GM19372 (cell line): ENCODE measurements around the gene NEK11.
"Not testable (repeated sequence)": the region's sequence is repeated elsewhere in the genome, so short reads cannot be mapped to it uniquely, and the experiment has no call there.

Experiments used
- ATAC-seq: cut with Tn5 transposase; IDR thresholded peaks from one replicate; pipeline ENCODE4 v1.9.1; 2021; ENCODE audit warnings: mild to moderate bottlenecking, low read depth, moderate library complexity; ENCODE audit not compliant: unreplicated experiment

The NEK11 gene

DNA sequence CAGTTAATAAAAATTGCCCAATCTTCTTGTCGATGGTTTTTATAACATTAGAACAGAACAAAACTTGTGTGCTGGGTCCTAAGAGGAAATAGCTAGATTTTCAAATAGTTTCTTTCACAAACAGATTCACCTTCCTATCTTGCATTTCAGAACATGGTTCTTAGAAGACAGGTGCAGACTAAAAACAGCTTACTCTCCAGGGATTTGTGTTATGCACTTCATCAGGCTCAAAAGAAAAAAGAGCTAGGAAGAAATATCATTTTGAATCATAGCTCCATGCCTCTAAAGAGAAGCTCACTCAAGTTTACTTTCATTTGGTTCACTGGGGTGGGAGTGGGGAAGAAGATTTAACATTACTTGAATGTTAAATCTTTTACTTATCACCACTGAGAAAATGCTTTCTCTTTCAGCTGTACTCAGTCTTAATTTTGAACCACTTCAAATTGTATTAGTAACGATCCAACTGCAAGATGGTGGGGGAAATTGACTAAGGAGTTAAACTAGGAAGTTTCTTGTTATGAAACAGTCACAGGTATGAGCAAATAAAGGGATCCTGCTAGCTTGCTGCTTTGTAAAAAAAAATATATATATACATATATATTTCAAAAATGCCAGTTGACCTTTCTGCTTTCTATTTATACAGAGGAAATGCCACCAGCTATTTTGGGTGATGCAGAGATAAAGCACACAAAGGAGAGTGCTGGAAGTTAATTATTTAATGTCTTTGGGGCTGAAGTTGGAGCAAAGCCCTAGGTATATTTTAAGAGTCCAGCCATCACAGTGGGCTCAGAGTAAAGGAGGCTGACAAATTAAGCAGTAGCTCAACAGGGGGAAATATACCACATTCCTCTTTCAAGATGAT, 326.6 kb downstream of the NEK11 start:
- ATAC-seq = no peak

- ATAC-seq = no peak
Measured at GRCh38 chr3:131353986-131354385, 327.3 kb downstream of the NEK11 start.

- ATAC-seq = no peak
Measured at GRCh38 chr3:131356006-131356595, 329.4 kb downstream of the NEK11 start.

DNA sequence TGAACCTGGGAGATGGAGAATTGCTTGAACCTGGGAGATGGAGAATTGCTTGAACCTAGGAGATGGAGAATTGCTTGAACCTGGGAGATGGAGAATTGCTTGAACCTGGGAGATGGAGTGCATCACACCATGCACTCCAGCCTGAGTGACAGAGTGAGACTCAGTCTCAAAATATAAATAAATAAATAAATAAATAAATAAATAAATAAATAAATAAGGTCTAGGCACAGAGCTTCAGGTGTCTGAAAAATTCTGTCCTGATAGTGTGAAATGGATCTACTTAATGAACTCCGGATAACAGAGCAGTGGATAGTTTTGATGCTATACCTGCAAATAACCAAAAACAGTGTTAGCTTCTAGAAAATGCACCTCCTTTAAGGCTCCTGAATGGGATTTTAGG, 330.6 kb downstream of the NEK11 start:
- no peak for ATAC-seq

GRCh38 chr3:131360191-131360755, 333.6 kb downstream of the NEK11 start:
- ATAC-seq = no peak

- ATAC-seq = not testable (repeated sequence)
Measured at GRCh38 chr3:131361066-131361463, 334.4 kb downstream of the NEK11 start.

GRCh38 chr3:131361464-131362421, 335.1 kb downstream of the NEK11 start:
- ATAC-seq = peak; percentile 90

DNA sequence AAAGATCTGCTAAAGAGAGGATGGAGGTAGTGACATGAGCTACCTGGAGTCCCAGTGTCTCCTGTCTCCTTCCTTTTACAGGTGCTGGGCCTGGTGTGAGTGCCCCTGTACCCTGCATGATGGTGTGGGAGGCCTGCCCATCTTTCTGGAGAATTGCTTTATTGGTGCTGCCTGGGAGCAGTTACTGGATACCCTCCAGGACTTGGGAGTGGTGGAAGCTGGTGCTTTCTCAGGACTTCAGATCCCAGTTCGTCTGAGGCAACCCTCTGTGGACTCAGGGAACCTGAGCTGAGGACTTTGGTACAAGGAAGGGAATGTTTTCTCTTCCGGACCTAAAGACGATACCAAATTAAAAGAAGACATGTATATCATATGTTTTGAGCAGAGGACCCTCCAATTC, 336.6 kb downstream of the NEK11 start:
- ATAC-seq = no peak

GRCh38 chr3:131370935-131371687, 344.4 kb downstream of the NEK11 start:
- ATAC-seq = no peak

DNA sequence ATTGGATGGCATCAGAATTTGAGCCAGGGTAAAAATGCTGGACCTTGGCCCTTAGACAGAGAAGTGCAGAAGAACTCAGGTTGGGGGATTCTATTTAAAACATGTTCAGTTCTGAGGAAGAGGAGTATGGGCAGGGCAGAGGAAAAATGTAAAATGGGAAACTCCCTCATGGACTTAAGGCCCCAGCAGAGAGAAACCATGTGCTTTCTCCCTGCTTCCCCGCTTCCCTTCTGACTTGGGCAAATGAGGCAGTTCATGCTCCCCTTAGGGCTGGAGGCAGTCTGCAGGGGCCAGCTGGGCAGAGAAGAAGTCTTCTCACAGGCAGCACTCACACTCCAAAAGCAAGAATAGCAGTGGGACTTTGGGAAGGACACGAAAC, 345.0 kb downstream of the NEK11 start:
- no peak for ATAC-seq

DNA sequence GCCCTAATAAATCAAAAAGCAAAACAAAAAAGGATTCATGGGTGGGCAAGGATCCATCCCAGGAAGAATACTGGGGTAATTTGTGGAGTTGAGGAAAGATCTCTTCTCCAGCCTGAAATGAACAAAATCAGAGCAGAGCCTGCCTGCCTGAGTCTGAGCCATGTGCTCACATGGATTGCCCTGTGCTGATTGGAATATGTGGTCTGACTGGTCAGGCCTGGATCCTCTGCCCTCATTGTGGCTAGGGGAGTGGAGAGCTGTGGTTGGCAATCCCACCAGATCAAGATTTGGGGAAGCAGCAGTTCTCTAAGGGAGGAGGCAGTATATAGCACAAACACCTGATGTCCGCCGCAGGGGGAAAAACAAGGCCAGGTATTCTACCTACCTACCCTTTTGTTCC, 348.1 kb downstream of the NEK11 start:
- no peak for ATAC-seq

DNA sequence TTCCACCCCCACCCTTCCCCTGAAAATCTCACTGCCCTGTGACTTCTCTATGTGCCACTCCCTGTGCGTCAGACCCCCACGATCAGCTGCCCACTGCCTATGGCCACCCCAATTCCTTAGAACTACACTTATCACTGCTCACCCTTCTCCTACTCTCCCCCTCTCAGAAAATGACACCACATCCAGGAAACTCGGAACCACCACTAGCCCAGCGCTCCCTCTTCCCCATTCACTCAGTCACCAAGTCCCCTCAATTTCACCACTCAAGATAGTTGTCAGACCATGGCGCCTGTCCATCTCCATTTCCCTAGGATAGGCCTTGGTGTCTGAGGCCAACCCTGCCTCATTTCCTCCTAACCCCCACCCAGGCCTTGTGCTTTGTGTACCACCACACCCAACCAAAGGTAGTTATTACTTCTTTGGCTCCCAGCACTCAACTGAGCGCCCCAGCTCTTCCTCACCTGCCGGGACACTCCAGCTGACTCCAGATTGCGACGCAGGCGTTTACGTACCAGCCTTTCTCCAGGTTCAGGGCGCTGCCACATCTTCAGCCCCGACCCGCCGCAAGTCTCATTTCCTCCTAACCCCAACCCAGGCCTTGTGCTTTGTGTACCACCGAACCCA, 354.3 kb downstream of the NEK11 start:
- ATAC-seq = not testable (repeated sequence)

GRCh38 chr3:131381445-131382291, 355.0 kb downstream of the NEK11 start, which contains the start of gene NUDT16:
Gene NUDT16, plus strand, starts transcription at chr3:131381774. Its CDS starts 31 bp downstream, at chr3:131381805.
- ATAC-seq = peak; percentile 97

GRCh38 chr3:131386429-131387165, 359.9 kb downstream of the NEK11 start:
- ATAC-seq = no peak

GRCh38 chr3:131387796-131388489, 361.3 kb downstream of the NEK11 start:
- no peak for ATAC-seq

DNA sequence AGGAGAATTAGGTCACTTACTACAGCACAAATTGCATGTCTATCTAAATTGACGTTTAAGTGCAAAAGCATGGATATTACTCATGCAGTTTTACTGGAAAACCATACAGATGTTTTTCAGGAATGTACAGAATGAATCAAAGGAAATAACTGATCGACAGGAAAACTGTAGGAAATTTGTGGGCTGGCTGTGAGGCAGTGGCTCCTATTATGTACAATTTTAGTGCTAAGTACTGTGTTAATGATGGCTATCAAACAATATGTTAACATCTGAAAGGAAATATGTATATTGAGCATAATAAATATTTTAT, 361.8 kb downstream of the NEK11 start:
- no peak for ATAC-seq

- no peak for ATAC-seq
Measured at GRCh38 chr3:131390331-131390730, 363.7 kb downstream of the NEK11 start.
